ENCODE data around the gene FRMPD2.
"Not testable (repeated sequence)": the region's sequence is repeated elsewhere in the genome, so short reads cannot be mapped to it uniquely, and the experiment has no call there.

FRMPD2 gene

DNA sequence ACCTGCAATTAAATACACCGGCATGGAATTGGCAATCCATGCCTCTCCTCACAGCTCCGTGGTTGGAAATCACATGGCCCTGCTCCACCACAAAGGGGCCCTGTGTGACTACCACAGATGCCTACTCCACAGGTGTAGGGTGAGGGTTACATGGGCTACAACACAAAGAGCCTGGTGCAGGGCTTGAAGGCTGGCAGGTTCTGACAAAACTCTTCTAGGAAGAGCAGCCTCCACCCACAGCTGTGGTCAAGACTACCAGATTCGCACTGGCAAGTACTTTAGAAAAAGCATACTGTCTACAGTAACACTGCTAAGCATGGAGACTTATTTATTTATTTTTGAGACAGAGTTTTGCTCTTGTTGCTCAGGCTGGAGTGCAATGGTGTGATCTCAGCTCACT, 126.9 kb downstream of the FRMPD2 start:
- ATAC-seq (replicated peaks; ENCODE audit: extremely low read depth, poor library complexity, severe bottlenecking); H3K36me3 Mint-ChIP-seq (ENCODE audit: insufficient read depth); H3K27ac Mint-ChIP-seq (ENCODE audit: low read depth); H3K4me1 Mint-ChIP-seq; DNase-seq (ENCODE audit: low spot score in 2 of 2); H3K27me3 Mint-ChIP-seq; H3K9me3 Mint-ChIP-seq; H3K4me3 Mint-ChIP-seq: not testable (repeated sequence)

GRCh38 chr10:48143721-48144642, 130.5 kb downstream of the FRMPD2 start:
- not testable (repeated sequence) for ATAC-seq (replicated peaks; ENCODE audit: extremely low read depth, poor library complexity, severe bottlenecking)

DNA sequence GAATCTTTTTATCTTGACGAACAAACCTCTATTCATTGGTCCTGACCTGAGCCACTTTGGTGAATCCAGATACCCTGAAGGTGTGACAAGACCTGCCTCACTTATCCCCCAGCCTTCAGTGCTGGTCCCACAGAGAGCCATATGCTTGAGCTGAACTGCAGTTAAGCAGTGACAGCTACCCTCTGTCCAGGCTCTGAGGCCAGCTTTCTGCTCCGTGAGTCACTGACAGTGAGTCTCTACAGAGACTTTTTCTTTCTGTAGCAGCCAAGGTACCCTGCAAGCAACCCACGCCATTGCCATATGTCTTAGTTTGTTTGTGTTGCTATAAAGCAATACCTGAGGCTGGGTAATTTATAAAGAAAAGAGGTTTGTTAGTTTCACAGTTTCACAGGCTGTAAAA, 133.5 kb downstream of the FRMPD2 start:
- not testable (repeated sequence) for ATAC-seq (replicated peaks; ENCODE audit: extremely low read depth, poor library complexity, severe bottlenecking); DNase-seq (ENCODE audit: low spot score in 2 of 2); H3K4me1 Mint-ChIP-seq; H3K4me3 Mint-ChIP-seq; H3K27me3 Mint-ChIP-seq; H3K9me3 Mint-ChIP-seq; H3K27ac Mint-ChIP-seq (ENCODE audit: low read depth); H3K36me3 Mint-ChIP-seq (ENCODE audit: insufficient read depth)

More at GRCh38 chr10:48143721-48144642, 130.5 kb downstream of the FRMPD2 start:
- H3K27me3 Mint-ChIP-seq; H3K4me1 Mint-ChIP-seq; H3K36me3 Mint-ChIP-seq (ENCODE audit: insufficient read depth); H3K4me3 Mint-ChIP-seq; H3K27ac Mint-ChIP-seq (ENCODE audit: low read depth); H3K9me3 Mint-ChIP-seq; DNase-seq (ENCODE audit: low spot score in 2 of 2): not testable (repeated sequence)

- ATAC-seq (replicated peaks; ENCODE audit: extremely low read depth, poor library complexity, severe bottlenecking); DNase-seq (ENCODE audit: low spot score in 2 of 2); H3K36me3 Mint-ChIP-seq (ENCODE audit: insufficient read depth); H3K4me3 Mint-ChIP-seq; H3K27ac Mint-ChIP-seq (ENCODE audit: low read depth); H3K9me3 Mint-ChIP-seq; H3K27me3 Mint-ChIP-seq; H3K4me1 Mint-ChIP-seq: not testable (repeated sequence)
Observed at GRCh38 chr10:48139953-48140850, 134.3 kb downstream of the FRMPD2 start.

DNA sequence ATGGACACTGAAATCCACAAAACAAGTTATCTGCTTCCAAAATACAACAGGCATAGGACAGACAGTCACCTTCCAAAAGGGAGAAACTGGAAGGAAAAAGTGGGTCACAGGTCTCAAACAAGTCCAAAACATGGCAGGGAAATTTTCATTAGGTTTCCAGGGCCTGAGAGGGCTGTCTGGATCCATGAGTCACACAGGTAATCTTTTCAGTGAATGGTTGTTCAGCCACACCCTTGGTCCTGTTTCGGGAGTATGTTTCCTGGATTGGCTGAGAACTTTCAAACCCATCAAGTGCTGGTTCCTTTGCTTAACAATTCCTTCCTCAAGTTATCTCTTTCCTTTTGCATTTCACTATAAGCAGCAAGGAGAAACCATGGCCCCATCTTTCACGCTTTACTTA, 145.5 kb downstream of the FRMPD2 start:
- not testable (repeated sequence) for H3K27ac Mint-ChIP-seq (ENCODE audit: low read depth); H3K27me3 Mint-ChIP-seq; H3K9me3 Mint-ChIP-seq; H3K36me3 Mint-ChIP-seq (ENCODE audit: insufficient read depth); H3K4me1 Mint-ChIP-seq; H3K4me3 Mint-ChIP-seq; ATAC-seq (replicated peaks; ENCODE audit: extremely low read depth, poor library complexity, severe bottlenecking); DNase-seq (ENCODE audit: low spot score in 2 of 2)

DNA sequence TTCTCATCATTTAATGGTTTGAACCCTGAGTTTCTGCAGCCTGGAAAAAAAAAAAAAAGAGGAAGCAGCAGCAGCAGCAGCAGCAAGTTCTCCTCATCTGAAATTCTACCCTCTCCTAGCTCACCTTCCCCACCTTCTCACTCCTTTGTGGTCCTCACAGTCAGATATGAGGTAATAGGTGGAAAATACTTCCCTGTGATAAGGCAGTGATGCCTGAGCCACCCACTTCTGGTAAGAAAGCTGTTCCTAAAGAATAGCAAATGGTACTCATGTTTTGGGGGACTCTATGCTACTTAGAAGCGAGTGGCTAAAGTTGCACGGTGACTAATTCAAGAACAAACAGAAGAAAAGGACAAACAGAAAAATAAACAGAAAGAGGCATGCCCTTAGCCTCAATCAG, 148.2 kb downstream of the FRMPD2 start:
- not testable (repeated sequence) for ATAC-seq (replicated peaks; ENCODE audit: extremely low read depth, poor library complexity, severe bottlenecking)

GRCh38 chr10:48125631-48126030, 148.9 kb downstream of the FRMPD2 start:
- H3K27me3 Mint-ChIP-seq; DNase-seq (ENCODE audit: low spot score in 2 of 2); H3K4me3 Mint-ChIP-seq; H3K4me1 Mint-ChIP-seq; ATAC-seq (replicated peaks; ENCODE audit: extremely low read depth, poor library complexity, severe bottlenecking); H3K27ac Mint-ChIP-seq (ENCODE audit: low read depth); H3K36me3 Mint-ChIP-seq (ENCODE audit: insufficient read depth); H3K9me3 Mint-ChIP-seq: not testable (repeated sequence)

More for the DNA sequence above, 148.2 kb downstream of the FRMPD2 start:
- not testable (repeated sequence) for H3K9me3 Mint-ChIP-seq; H3K36me3 Mint-ChIP-seq (ENCODE audit: insufficient read depth); H3K4me3 Mint-ChIP-seq; DNase-seq (ENCODE audit: low spot score in 2 of 2); H3K4me1 Mint-ChIP-seq; H3K27ac Mint-ChIP-seq (ENCODE audit: low read depth); H3K27me3 Mint-ChIP-seq

GRCh38 chr10:48122618-48123017, 151.9 kb downstream of the FRMPD2 start:
- H3K9me3 Mint-ChIP-seq; H3K4me3 Mint-ChIP-seq; DNase-seq (ENCODE audit: low spot score in 2 of 2); H3K4me1 Mint-ChIP-seq; H3K36me3 Mint-ChIP-seq (ENCODE audit: insufficient read depth); H3K27me3 Mint-ChIP-seq; H3K27ac Mint-ChIP-seq (ENCODE audit: low read depth); ATAC-seq (replicated peaks; ENCODE audit: extremely low read depth, poor library complexity, severe bottlenecking): not testable (repeated sequence)

DNA sequence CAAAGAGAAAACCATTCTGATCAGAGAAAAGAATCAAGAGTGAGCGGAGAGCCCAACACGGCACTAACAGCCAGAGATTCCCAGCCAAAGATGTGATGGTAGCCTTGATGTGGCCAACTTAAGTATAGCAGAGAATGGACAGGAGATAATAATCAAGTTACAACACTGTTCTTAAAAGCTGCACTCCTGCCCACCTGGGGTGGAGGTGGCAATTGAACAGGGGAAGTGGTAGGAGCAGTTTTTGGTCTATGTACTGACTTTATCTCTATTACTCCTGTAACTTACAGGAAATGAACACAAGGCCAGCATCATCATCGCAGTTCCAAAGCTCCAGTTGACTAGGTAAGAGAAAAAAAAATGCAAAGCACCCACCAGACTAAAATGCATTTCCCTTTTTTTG, 164.2 kb downstream of the FRMPD2 start:
- ATAC-seq (replicated peaks; ENCODE audit: extremely low read depth, poor library complexity, severe bottlenecking); H3K36me3 Mint-ChIP-seq (ENCODE audit: insufficient read depth); H3K4me1 Mint-ChIP-seq; H3K27me3 Mint-ChIP-seq; H3K4me3 Mint-ChIP-seq; H3K27ac Mint-ChIP-seq (ENCODE audit: low read depth); DNase-seq (ENCODE audit: low spot score in 2 of 2); H3K9me3 Mint-ChIP-seq: not testable (repeated sequence)

Measured in central memory CD8-positive, alpha-beta T cell (primary cell).